GM18499 (cell line): ENCODE data around the gene NPAS3.

ENCODE experiments used
- ATAC-seq: cut with Tn5 transposase; IDR thresholded peaks from one replicate; pipeline ENCODE4 v1.9.1; 2021; ENCODE audit warnings: moderate number of reproducible peaks; ENCODE audit not compliant: insufficient read depth, unreplicated experiment

Gene NPAS3

GRCh38 chr14:33589334-33589733 lies 650.7 kb downstream of the NPAS3 start:
- no peak for ATAC-seq

GRCh38 chr14:33590891-33591630 lies 652.4 kb downstream of the NPAS3 start:
- ATAC-seq: no peak

GRCh38 chr14:33592297-33592696 lies 653.6 kb downstream of the NPAS3 start:
- no peak for ATAC-seq

DNA sequence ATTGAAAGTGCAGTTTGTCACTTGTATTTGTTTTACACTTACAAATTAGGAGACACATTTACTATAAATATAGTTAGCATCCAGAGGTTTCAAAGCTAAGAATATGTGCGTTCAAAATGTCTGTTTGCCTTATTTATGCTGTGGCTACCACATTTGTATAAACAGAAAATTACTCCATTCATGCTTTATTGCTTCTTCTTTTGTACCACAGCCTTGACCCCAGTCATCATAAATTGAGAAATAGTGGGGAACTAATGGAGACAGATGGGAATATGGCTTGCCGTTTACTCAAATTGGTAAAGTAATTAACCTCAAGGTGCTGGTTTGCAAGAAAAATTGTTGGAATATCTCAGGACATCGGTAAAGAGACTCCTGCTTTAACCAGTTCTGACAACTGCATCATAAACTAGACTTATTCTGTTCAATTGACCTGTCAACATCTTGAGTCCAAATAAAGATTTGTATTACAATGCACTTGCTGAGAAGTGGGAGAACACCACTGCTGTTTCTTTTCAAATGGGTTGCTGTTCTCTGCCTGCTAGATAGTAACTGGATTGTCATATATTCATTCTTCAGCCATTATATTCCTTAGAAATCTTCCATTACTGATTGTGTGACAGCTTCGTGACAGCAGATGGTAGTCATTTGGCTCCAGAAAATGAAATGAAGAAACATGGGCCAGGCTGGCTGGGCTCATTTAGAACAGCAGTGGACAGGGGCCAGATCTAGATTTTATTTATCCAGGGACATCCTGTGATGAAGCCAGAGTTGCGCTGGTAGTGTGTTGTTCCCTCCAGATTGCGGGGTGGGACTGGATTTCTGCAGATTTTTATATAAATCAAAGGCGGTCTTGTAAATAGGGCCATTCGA lies 657.8 kb downstream of the NPAS3 start:
- no peak for ATAC-seq

GRCh38 chr14:33598582-33598981 lies 659.9 kb downstream of the NPAS3 start:
- ATAC-seq: no peak

GRCh38 chr14:33602396-33602795 lies 663.7 kb downstream of the NPAS3 start:
- no peak for ATAC-seq

DNA sequence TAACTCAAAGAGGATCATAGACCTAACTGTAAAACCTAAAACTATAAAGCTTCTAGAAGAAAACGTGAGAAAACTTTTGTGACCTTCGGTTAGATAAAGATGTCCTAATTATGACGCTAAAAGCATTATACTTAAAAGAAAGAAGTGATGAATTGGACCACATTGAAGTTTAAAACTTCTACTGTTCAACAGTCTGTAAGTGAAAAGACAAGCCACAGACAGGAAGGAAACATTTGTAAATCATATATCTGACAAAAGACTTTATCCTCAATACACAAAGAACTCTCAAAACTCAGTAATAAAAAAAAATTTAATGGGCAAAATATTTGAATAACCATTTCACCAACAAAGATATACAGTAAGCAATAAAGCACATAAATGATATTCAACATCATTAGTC lies 667.9 kb downstream of the NPAS3 start:
- ATAC-seq: no peak

GRCh38 chr14:33609582-33609981 lies 670.9 kb downstream of the NPAS3 start:
- ATAC-seq: no peak

- no peak for ATAC-seq
Observed at GRCh38 chr14:33610121-33610520, 671.4 kb downstream of the NPAS3 start.

DNA sequence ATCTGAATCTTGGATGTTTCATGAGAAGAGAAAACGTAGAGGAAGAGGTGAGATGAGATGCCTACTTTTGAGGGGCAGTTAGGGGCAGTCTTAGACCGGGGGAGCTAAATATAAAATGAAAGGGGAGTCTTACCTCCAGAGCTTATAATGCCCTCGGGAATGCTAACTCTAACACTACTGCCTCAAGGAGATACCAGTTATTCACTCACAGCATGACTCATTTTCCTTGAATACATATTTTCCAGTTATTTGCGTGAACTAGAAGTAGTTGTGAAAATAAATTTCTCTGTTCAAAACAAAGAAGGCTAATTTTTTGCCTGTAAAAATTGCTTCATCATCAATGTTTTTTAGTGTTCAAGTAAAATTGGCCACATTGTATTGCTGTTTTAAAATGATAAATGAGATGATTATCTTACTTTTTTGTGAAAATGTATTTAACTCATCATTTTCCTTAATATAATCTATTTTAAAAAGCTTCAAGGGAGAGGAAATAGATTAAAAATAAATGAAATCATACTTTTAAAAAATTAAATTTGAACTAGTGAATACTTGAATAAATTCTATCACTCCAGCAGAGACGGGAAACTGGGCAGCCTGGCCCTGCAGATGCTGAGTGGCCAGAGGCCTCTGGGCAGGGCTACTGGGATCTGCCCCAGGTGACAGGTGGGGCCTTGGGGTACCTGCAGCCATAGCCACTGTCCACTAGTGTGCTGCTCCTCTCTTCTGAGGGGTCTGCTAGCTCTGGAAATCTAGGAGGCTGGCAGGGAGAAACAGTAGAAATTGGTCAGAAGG lies 672.9 kb downstream of the NPAS3 start:
- ATAC-seq: no peak

DNA sequence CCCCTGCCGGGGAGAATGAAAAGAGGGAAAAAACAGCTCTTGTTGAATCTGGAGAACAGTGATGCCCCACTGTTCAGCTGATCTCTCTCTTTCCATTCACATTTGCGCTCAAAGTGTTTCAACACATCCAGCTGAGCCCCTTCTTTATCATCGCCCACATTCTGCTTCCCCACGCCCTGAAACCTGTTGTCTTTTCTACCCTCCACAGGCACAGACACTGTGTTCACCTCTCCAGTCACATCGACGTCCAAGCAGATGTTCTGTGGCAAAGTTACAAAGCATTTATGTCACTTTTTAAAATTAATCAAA lies 673.5 kb downstream of the NPAS3 start:
- ATAC-seq: no peak

DNA sequence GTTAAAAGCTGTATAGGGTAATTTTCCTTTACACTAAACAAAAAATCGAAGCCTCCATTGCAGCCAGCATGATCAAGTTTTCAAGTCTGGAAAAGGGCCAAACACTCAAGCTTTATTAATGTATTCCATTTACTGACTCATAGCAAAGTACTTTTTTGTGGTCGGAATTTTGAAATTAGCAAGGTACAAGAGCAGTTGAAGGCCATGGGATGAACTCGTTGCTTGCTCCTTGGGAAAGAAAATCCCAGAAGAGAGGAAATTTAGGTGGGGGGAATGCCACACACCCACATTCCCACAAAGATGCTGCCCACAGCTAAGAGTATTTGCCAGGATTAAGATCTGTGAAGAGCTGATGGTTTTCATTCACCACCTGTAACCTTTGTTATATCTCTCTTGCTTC lies 678.5 kb downstream of the NPAS3 start:
- no peak for ATAC-seq

- no peak for ATAC-seq
Observed at GRCh38 chr14:33618361-33619105, 679.9 kb downstream of the NPAS3 start.

- no peak for ATAC-seq
Observed at GRCh38 chr14:33622496-33622895, 683.8 kb downstream of the NPAS3 start.

GRCh38 chr14:33629792-33630191 lies 691.1 kb downstream of the NPAS3 start:
- ATAC-seq: no peak

GRCh38 chr14:33631021-33631420 lies 692.3 kb downstream of the NPAS3 start:
- ATAC-seq: no peak

DNA sequence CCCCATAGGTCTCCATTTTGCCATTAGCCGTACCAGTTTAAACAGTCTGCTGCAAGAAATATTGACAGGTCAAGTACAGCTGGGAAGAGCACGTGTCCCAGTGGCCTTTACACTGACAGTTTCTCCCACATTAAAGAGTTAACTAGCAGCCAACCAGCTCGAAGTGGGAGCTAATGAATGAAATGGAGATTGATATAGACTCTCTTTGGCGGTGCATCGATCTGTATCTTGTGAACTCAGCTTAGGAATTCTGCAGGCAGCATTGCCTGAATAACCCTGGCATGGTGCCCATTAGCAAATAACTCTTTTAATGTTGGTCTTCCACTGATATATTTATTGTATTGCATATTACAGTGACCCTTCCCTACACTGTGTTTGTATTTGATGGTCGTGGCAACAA lies 692.8 kb downstream of the NPAS3 start:
- no peak for ATAC-seq

DNA sequence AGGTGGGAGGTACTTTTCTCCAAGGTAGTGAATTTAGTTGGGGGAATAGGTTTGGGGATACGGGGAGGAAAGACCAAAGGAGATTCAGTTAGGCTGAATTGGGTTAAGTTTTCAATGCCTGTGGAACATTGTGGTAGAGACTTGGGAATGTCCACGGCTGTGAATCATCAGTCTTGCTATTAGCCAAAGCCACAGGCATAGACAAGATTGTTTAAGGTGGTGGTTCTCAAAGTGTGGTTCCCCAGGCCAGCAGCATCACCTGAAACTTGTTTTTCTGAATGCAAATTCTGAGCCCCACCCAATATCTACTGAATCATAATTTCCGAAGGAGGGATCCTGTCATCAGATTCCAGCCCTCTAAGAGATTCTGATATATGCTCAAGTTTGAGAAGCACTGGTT lies 696.0 kb downstream of the NPAS3 start:
- no peak for ATAC-seq

DNA sequence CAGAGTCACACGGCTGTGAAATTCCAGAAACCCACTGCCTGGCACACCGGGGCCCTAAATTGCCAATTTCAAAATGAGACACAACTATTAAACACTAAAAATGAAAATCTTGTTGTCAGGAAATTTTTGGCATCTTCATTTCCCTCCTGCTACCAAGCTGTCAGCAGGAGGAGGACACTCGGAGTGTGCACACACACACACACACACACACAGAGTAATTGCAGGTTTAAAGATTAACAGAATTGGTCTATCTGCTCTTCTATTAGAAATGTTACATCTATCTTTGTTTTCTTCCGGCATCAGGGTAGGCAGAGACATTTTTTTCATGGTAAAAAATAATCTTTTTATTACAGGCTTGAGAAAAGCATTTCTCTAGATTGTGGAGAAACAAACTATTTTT lies 698.0 kb downstream of the NPAS3 start:
- ATAC-seq: no peak

DNA sequence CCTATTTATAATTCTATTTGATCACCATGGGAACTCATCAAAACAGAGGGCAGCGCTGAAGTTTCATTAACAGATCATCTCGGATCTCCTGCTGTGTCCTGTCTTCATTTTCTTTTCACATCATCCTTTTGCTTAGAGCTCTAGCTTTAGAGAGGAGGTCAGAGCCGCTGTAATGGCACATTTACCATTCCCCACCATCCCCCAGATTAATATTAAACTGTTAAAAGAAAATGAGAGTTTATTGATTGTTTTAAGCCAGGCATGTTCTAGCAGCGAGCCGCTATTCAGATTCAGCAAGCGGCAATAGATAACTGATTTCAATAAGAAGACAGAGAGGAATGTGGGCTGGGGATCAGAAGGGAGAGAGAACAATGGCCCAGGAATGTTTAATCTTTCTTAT lies 703.4 kb downstream of the NPAS3 start:
- no peak for ATAC-seq
